Stimulated activated CD4-positive, alpha-beta T cell treated with anti-CD3 and anti-CD28 coated beads, Interleukin-15, amount 100 ng/mL, for 24 hours (primary cell): ENCODE results near the gene SIRT2.
A peak's percentile ranks its signal among the peaks of the same experiment; 100 is the strongest.

ENCODE experiments used
- DNase-seq: peaks from one replicate; pipeline ENCODE4 v3.0.0-alpha.2; 2020

SIRT2 gene

DNA sequence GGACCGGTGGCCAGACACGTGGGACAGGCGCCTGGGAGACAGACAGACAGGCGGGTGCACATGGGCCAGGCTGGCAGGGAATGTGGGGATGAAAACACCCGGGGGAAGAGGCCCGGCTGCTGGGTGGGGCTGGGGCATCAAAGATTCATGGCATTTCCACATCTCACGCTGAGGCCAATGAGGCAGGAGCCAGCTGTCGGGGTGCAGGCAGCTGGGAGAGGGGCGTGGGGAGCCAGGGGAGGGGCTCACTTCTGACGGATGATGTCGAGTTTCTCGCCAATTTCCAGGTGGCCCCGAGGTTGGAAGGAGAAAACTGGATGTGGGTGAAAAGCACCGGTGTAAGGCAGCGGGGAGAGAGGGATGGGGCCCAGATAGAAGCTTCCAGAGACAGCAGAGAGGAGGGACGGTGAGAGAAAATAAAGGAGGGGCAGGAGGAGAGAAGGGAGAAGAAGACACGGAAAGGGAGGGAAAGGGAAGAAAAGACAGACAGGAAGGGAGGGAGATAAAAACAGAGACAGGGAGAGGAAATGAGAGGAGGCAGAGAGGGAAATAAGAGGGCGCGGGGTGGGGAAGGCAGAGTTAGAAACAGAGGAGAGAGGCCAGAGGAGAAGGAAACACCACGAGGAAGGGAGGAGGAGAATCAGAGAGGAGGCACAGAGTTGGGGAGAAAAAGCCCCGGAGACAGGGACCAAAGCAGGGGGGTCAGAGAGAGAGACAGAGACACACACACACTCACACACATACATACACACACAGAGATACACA is 20.6 kb upstream of the SIRT2 start:
- no peak for DNase-seq

DNA sequence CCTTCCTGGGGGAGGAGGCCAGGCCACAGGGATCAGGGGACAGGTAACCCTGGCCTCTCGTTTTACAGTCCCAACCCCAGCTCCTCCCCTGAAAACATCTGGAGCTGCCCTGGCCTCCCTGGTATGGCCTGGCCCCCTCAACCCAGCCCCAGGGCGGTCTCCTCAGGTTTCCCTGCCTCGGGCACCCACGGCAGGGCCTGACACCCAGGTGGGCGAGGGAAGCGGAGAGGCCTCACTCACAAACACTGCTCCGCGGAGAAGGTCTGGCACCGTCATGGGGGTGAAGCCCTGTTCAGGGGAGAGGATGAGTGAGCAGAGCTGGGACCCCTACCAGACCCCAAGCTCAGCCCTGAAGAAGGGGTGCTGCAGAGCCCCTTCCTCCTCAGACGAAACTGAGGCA is 19.1 kb upstream of the SIRT2 start:
- DNase-seq, result no peak

- DNase-seq, result no peak
Measured at GRCh38 chr19:38917921-38918491, 18.6 kb upstream of the SIRT2 start.

DNA sequence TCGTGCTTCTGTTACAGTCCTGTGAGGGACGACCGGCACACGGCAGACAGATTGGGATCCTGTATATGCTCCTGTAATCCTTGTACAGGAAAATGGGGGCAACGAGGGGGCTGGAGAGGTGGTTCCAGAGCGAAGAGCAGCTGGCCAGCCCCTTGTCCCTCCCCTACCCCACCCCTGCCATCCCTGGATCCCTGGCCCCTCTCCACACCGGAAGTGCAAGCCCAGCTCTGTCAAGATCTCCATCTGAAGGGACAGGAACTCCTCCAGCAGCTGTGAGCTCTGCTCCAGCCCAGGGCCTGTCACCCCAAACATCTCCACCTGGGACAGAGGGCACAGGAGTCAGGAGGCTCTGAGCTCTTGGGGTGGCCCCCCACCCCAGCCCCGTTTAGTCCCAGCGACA is 18.1 kb upstream of the SIRT2 start:
- no peak for DNase-seq

DNA sequence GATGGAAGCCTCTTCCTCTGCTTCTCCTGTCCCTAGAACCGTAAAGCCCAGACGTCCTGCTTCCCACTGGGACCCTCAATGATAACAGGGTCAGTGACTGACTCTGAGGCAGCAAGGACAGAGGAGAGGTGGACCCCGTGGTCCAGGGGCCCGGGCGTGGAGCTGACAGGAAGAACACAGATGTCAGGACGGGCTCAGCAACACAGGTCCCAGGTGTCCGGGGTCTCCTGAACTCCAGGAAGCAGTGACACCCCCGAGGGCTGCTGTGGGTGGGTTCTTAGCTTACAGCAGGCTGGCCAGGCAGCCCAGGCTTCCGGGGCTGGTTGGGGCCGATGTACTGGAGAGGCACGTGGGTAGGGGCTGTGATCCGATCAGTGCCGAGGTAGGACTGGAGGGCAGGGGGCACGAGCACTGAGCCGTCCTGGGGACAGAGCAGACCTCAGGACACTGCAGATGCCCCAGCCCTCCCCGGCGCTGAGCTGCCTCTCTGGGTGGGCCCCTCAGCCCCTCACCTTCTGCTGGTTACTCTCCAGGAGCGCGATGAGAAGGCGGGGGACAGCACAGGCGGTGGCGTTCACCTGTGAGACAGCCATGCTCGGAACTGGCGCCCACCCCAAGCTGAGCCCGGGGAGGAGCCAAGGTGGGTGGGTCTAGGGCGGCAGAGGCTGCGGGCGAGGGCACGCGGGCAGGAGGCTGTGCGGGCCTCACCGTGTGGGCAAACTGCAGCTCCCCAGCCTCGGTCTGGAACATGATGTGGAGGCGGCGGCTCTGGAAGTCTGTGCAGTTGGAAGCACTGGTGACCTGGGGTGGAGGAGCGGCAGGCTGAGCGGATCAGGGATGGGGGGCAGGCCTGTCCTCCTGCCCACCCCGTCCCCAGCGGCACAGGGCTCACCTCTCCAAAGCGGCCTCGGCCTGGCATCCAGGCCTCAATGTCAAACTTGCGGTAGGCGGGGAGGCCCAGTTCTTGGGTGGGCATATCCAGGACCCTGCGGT is 16.2 kb upstream of the SIRT2 start:
- no peak for DNase-seq

DNA sequence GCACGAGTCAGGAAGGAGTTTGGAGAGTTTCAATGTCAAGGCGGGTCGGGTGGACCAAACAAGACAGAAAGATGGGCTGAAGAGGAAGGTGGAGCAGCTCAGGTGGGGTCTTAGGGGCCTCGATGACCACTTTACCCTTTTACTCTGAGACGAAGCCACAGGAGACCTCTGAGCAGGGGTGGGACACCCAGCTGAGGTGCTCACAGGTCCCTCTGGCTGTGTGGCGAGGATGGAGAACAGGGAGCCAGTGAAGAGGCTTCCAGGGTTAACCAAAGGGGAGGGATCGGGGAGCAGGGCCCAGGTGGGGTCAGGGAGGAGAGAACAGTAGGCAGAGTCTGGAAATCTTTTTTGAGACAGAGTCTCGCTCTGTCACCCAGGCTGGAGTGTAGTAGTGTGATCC is 14.5 kb upstream of the SIRT2 start:
- DNase-seq, result no peak

DNA sequence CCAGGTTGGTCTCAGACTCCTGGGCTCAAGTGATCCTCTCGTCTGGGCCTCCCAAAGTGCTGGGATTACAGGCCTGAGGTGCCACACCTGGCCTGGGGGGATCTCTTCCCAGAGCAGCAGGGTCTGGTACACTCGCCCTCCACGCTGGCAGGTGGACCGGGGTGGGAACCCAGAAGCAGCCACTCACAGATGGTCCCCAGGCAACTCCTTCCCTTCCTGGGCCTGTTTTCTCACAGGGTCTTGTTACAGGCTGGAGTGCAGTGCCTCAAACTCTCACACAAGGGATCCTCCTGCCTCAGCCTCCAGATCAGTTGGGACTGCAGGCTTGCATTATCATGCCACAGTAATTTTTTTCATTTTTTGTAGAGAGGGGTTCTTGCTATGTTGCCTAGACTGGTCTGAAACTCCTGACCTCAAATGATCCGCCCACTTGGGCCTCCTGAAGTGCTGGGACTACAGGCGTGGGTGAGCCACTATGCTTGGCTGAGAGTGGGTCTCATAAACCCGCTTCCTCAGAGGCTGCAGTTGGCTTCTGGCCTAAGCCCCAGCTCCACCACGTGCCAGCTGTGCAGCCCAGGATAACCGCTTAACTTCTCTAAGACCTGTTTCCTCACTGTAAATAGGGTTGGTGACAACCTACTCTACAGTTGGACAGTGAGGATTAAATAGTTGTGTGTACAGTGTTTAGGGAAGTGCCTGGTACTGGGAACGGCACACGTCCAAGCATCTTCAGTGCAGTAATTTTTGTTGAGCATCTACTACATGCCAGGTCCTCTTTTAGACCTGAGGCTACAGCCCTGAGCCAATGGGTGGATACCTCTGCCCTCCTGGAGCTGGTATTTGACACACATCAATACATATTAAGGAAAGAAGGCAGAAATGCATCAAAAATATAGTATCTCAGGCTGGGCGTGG is 13.4 kb upstream of the SIRT2 start:
- peak; percentile 23 for DNase-seq

DNA sequence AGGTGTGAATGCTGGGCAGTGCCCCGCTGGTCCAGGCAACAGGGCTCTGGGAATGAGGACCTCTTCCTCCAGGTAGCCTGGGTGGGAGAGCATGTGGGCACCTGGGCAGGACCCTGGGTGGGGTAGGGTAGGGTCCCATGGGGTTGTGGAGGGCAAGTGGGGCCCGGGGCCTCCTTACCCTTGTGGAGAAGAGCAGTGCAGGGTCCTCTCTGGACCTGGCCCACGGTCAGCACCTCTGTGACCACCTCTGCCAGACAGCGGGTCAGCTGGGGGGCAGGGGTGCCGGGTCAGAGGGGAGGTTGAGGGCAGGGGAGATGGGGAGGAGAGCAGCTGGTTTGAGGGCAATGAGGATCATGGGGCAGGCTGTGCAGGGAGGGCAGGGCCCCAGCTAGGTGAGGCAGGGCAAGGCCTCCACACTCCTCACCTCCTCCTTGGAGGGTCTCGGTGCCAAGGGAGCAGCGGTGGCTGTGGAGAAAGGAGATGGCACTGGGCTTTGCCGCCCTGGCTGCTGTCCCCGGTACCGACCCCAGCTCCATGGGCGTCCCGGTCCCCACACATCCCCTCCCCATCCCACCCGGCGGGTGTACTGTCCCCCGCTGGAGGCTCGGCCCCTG is 12.1 kb upstream of the SIRT2 start:
- no peak for DNase-seq

GRCh38 chr19:38910488-38910887 is 11.1 kb upstream of the SIRT2 start:
- no peak for DNase-seq

DNA sequence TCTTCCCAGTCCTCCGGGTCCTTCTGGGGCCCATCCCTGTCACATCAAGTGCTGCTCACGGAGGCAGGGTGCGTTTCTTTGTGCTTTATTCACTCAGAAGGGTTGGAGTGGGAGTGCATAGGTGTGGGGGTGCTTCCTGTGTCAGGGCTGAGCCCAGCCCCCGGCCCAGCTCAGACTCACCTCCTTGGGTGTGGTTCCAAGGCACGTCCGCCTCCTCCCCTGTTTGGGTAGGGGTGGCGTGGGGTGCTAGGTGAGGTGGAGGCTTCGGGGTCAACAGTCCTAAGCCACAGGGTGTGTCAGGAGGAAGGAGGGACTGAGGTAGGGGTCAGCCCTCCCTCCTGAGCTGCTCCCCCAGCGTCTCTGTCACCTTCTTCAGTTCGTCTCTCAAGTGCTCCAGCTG is 9.5 kb upstream of the SIRT2 start:
- DNase-seq, result no peak

DNA sequence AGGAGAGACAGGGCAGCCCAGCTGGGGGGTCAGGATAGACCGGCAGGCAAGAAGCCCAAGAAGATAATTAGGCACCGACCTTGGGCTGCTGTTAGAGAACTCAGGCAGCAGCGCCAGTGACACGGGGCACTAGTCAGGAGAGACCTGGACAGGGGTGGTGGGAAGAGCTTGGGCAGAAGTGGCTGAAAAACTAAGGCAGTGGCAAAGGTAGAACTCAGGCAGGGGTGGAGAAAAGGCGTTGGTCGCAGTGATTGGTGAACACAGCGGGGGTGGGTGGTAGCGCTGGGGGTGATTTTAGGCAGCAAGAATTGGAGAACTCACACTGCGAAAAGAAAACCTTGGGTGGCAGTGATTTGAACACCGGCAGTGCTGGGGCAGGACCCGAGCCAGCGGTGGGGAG is 8.3 kb upstream of the SIRT2 start:
- no peak for DNase-seq

GRCh38 chr19:38907227-38907626 is 7.8 kb upstream of the SIRT2 start:
- no peak for DNase-seq

- DNase-seq, result no peak
Measured at GRCh38 chr19:38905620-38906019, 6.2 kb upstream of the SIRT2 start.

DNA sequence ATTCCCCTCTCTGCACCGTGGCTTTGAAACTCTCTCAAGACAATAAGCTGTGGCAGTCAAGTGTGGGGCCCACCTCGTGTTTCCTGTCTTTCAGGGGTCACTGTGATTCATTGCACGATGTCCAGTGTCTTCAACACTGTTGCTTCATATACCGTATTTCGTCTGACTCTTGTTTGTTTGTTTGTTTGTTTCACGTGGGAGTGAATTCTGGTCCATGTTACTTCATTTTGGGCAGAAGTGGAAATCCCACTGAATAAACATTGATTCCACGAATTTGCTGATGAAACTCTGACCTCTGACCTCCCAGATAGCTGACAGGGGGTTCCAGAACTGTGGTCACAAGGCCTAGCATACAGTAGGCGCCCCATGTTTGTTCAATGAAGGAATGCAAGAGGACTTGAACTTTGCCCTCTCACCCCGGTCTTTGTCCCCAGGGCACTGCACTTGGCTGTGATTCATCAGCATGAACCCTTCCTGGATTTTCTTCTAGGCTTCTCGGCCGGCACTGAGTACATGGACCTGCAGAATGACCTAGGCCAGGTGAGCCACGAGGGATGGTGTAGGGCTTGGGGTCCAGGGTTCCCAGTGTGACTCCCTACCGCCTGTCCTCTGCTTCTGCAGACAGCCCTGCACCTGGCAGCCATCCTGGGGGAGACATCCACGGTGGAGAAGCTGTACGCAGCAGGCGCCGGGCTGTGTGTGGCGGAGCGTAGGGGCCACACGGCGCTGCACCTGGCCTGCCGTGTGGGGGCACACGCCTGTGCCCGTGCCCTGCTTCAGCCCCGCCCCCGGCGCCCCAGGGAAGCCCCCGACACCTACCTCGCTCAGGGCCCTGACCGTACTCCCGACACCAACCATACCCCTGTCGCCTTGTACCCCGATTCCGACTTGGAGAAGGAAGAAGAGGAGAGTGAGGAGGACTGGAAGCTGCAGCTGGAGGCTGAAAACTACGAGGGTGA is 5.4 kb upstream of the SIRT2 start:
- DNase-seq, result no peak

GRCh38 chr19:38901683-38902082 is 2.3 kb upstream of the SIRT2 start:
- DNase-seq, result no peak

GRCh38 chr19:38900743-38901190 is 1.3 kb upstream of the SIRT2 start:
- no peak for DNase-seq

DNA sequence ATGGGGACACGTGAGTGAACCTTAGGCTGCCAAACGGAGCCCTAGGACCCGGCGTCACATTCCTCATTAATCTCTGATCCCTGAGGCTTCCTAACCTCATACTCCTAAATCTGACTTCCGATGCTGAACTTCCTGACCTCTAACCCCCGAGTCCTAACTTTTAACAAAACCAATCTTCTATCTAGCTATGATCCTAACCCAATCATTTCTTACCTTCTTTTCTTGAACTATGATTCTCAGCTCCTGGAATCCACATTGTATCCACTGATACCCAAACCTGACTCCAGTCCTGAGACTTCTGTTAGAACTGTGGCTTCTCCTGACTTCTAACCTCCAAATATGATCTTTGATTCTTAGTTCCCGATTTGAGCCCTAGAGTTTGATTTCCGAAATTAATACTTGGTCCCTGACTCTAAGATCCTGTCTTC is 798 bp upstream of the SIRT2 start:
- DNase-seq, result no peak

DNA sequence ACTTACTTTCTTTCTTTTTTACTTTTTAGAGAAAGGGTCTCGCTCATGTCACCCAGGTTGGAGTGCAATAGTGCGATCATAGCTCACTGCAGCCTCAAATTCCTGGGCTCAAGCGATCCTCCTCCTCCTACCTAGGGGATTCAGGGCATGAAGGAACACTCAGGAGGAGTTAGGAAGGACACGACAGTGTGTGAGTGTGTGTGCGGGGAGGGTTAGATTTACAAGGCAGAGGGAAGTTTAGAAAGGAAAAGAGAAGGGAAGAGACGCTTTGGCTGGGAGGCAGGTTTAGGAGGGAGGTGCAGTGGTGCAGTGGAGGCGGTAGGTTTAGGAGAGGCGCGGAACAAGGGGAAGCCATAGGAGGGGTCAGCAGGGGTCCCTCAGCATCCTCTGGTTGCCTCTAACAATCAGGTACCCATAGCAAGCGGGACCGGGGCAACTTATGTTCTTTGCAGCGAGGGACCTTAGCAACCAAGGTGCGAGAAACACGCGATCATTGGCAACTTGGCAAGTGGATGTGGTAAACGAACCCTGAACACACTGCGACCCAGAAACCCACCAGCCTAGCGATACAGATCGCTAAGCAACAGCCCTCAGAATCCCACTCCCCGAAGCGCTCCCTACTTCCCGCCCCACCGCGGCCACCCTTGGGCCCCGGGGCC is 501 bp downstream of the SIRT2 start:
- no peak for DNase-seq

- DNase-seq, result no peak
Measured at GRCh38 chr19:38894968-38895367, 4.5 kb downstream of the SIRT2 start.

DNA sequence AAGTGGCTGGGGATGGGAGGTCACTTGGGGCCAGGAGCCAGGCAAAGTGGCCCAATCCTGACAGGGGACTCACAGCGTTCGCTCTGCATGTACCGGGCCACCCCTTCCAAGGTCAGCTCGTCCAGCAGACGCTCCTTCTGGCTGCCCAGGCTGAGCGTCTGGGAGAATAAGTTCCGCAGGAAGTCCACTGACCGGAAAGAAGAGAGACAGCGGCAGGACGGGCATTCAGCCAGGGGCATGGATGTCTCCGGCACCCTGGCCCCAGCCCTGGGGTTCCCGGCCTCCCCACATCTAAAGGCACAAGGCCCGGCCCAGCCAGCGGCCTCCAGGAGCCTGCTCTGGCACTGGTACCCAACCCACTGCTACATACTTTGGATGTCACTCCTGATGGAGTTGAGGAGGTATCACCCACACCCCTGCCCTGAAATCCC is 6.1 kb downstream of the SIRT2 start:
- no peak for DNase-seq
